LNCaP clone FGC (cell line): ENCODE data around the gene ANGPTL2.
A peak's percentile ranks its signal among the peaks of the same experiment; 100 is the strongest.

Experiments used
- DNase-seq: peaks from one replicate; pipeline ENCODE4 v3.0.0-alpha.2; 2011; ENCODE audit warnings: low read depth
- H3K4me3 ChIP-seq: 2 replicates; pipeline ENCODE4 v1.5.1; 2011; ENCODE audit warnings: mild to moderate bottlenecking, low read depth, low read length, control low read depth
- CTCF ChIP-seq: IDR thresholded peaks from 2 replicates; pipeline ENCODE4 v1.5.1; 2012; ENCODE audit warnings: mild to moderate bottlenecking; ENCODE audit not compliant: control insufficient read depth, insufficient read depth; ENCODE audit errors: extremely low read depth

ANGPTL2 gene

DNA sequence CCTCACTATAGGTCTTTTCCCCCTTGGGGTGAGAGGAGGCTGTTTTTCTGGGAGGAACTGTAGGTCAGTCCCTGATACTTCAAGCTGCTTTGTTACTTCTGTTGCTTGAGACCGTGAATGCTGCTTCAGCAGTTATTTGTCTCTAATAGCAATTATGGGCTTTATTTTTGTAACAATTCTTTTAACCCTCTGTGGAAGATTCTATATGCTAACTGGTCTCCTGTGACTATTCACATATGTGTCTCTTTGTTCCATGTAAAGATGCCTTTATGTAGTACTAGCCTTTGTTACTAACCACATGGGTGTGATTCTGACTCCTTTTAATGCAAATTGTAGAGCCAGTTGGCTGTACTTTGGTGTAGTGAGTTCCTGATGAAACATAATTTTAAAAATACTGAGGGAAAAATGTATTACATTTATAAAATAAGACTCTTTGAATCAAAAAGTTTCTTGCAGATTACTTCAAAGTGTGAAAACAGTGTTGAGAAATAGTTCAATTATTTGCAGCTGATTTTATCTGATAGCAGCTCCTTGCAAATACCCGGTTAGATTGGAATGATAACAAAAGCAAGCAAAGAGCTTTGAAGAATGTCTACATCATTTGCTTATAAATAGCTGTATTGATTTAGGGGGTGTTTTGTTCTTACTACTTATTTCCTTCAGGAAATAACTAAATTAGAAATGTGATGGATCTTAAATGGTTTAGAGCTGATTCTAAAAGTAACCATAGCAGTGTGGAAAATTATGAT lies 46.6 kb downstream of the ANGPTL2 start:
- DNase-seq, result peak; percentile 43
- TF ChIP-seq CTCF, result no peak
- no peak overlapping the region for H3K4me3 ChIP-seq

DNA sequence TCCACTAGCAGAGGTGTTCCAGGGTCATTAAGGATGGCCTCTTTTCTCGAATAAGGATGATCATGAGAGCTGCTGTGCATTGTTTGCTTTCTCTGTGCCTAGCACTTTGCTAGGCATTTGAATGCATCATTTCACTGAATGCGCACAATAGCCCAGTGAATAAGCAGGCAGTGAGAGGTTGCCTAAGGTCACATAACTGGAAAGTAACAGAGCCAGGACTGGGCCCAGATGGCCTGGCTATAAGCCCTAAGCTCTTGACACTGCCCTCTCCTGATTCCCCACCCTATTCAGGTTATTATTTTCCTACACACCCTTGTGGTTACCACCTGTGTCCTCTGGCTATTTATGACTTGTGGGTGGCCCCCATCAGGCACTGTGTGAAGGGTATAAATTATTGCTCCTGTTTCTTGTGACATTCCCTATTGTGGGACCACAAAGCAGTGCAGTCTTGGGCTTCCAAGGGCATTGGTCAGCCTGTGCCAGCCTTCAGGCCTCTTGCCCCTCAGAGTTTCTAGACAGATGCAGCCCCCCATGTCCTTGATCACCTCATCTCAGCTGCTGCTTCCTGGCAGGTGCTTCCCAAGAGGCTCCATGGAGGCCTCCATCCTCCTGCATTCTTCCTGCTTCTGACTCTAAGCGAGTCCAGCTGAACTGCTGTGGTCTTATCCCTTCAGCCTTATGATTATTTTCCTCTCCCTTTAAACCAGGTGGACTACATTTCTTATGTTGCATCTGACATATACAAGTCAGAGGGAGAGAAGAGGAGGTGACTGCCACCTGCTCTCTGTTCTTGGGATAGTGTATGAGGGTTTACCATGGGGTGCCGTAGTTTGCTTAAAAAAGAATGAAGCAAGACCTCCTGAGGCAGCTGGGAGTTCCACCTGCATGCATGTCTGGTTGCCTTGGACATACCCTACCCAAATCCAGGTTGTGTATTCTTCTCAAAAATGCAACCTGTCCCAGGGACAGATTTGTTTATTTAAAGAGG lies 47.6 kb downstream of the ANGPTL2 start:
- H3K4me3 ChIP-seq, result no peak overlapping the region
- peak; percentile 32 for DNase-seq
- TF ChIP-seq CTCF, result no peak

- H3K4me3 ChIP-seq, result no peak overlapping the region
- no peak for TF ChIP-seq CTCF
- DNase-seq, result no peak
Measured at GRCh38 chr9:127067603-127068220, 54.7 kb downstream of the ANGPTL2 start.

- no peak for DNase-seq
- H3K4me3 ChIP-seq, result no peak overlapping the region
- TF ChIP-seq CTCF, result no peak
Measured at GRCh38 chr9:127066851-127067136, 55.6 kb downstream of the ANGPTL2 start.

GRCh38 chr9:127066060-127066850 lies 56.2 kb downstream of the ANGPTL2 start:
- TF ChIP-seq CTCF, result no peak
- H3K4me3 ChIP-seq, result no peak overlapping the region
- no peak for DNase-seq

DNA sequence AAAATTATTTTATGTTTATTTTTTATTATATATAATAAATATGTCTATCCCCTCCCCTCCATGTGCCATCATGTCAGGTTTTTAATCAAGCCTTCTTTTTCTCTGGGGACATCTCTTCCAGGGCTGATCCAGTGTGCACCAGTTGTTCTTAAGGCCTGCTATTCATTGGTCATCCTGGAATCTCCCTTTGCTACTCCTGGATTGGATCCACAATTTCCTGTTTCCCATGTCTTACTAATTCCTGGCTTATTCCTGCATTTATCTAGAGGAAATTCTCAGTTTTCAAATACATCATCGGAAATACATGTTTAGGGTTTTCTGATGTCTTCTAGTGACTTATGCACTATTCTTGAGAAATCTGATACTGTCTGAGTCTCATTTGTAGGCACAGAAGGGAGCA lies 56.8 kb downstream of the ANGPTL2 start:
- no peak overlapping the region for H3K4me3 ChIP-seq
- TF ChIP-seq CTCF, result no peak
- DNase-seq, result no peak
